IMR-90 (cell line): ENCODE data around the gene ATP6V1F. TPM values are rescaled to one million over a fixed set of nuclear protein-coding genes. Genes with fewer than 3 reads are reported as not detected.

Source experiments
- ATAC-seq: fragments of 200-7000 bp; cut with Tn5 transposase; 2 replicates; pipeline ENCODE4 v1.9.1; 2020; ENCODE audit warnings: low read depth, mild to moderate bottlenecking, moderate library complexity
- BruUV-seq: library from RNA; stranded (reverse); fragments of 400-500 nt; replicated peaks from 2 replicates; lab custom pipeline; 2021; lab: Mats Ljungman, UMichigan
- CTCF ChIA-PET: fragments of 300-600 bp; formaldehyde crosslinking; extraction: SDS; loops from one replicate; lab custom pipeline; 2021; ENCODE audit warnings: antibody characterized with exemption; lab: Yijun Ruan, JAX
- POLR2A ChIA-PET: fragments of 300-600 bp; sonication (Branson Sonifier 250); formaldehyde crosslinking; loops from one replicate; lab custom pipeline; 2022; ENCODE audit warnings: antibody characterized with exemption; ENCODE audit not compliant: unreplicated experiment; lab: Charles Lee
- DNase-seq: peaks from one replicate; pipeline ENCODE4 v3.0.0; 2013
- H2AFZ ChIP-seq: replicated peaks from 2 replicates; pipeline ENCODE3; 2013; ENCODE audit warnings: low read length, mild to moderate bottlenecking; ENCODE audit not compliant: poor library complexity
- H2AK5ac ChIP-seq: 2 replicates; pipeline ENCODE4 v1.6.1; 2013; ENCODE audit warnings: low read depth, low read length, inconsistent platforms
- H2AK9ac ChIP-seq: replicated peaks from 2 replicates; pipeline ENCODE3; 2013; ENCODE audit warnings: mild to moderate bottlenecking, low read depth, low read length, moderate library complexity; ENCODE audit not compliant: poor library complexity
- H2BK120ac ChIP-seq: 2 replicates; pipeline ENCODE4 v1.6.1; 2013; ENCODE audit warnings: low read depth, low read length, inconsistent platforms
- H2BK15ac ChIP-seq: 3 replicates; pipeline ENCODE4 v1.6.1; 2013; ENCODE audit warnings: low read depth, low read length, inconsistent platforms
- H2BK20ac ChIP-seq: 2 replicates; pipeline ENCODE4 v1.6.1; 2013; ENCODE audit warnings: low read depth, mild to moderate bottlenecking, inconsistent platforms, low read length, moderate library complexity
- H2BK5ac ChIP-seq: 2 replicates; pipeline ENCODE4 v1.6.1; 2013; ENCODE audit warnings: mild to moderate bottlenecking, low read depth, low read length, inconsistent platforms; ENCODE audit not compliant: poor library complexity, severe bottlenecking
- H3K14ac ChIP-seq: replicated peaks from 2 replicates; pipeline ENCODE4 v1.6.1; 2013; ENCODE audit warnings: low read depth, low read length, inconsistent platforms
- H3K18ac ChIP-seq: 2 replicates; pipeline ENCODE4 v1.6.1; 2013; ENCODE audit warnings: low read depth, low read length, control low read depth
- H3K23ac ChIP-seq: 2 replicates; pipeline ENCODE4 v1.6.1; 2013; ENCODE audit warnings: low read depth, low read length, inconsistent platforms
- H3K27ac ChIP-seq: 2 replicates; pipeline ENCODE4 v1.5.1; 2013; ENCODE audit warnings: mild to moderate bottlenecking, control low read depth, low read length; ENCODE audit not compliant: insufficient read depth
- H3K27me3 ChIP-seq: 2 replicates; pipeline ENCODE4 v1.6.1; 2013; ENCODE audit warnings: low read length; ENCODE audit not compliant: control insufficient read depth, insufficient read depth
- H3K36me3 ChIP-seq: 2 replicates; pipeline ENCODE4 v1.6.1; 2013; ENCODE audit warnings: low read length, mixed read lengths; ENCODE audit not compliant: control insufficient read depth, insufficient read depth
- H3K4ac ChIP-seq: 2 replicates; pipeline ENCODE4 v1.6.1; 2013; ENCODE audit warnings: low read depth, low read length, inconsistent platforms
- H3K4me1 ChIP-seq: 2 replicates; pipeline ENCODE4 v1.6.1; 2013; ENCODE audit warnings: low read length, mixed read lengths; ENCODE audit not compliant: control insufficient read depth, insufficient read depth
- H3K4me2 ChIP-seq: 2 replicates; pipeline ENCODE4 v1.6.1; 2013; ENCODE audit warnings: low read depth, mild to moderate bottlenecking, control low read depth, low read length, moderate library complexity
- H3K4me3 ChIP-seq: 2 replicates; pipeline ENCODE4 v1.5.1; 2013; ENCODE audit warnings: low read depth, mild to moderate bottlenecking, control low read depth, low read length, moderate library complexity; ENCODE audit not compliant: insufficient read depth
- H3K56ac ChIP-seq: 2 replicates; pipeline ENCODE4 v1.6.1; 2013; ENCODE audit warnings: low read length, inconsistent platforms; ENCODE audit not compliant: insufficient read depth; ENCODE audit errors: extremely low read depth
- H3K79me1 ChIP-seq, 2 experiments: 2 replicates each; pipeline ENCODE4 v1.6.1; 2013; ENCODE audit warnings: low read length in 2 of 2, inconsistent platforms in 1 of 2, low read depth in 1 of 2
- H3K9ac ChIP-seq: 2 replicates; pipeline ENCODE4 v1.6.1; 2013; ENCODE audit warnings: low read depth, low read length, control low read depth
- H3K9me1 ChIP-seq: 2 replicates; pipeline ENCODE4 v1.6.1; 2013; ENCODE audit warnings: low read length, inconsistent platforms; ENCODE audit not compliant: insufficient read depth
- H3K9me3 ChIP-seq: 2 replicates; pipeline ENCODE4 v1.6.1; 2013; ENCODE audit warnings: low read length; ENCODE audit not compliant: control insufficient read depth, insufficient read depth
- H4K20me1 ChIP-seq: 2 replicates; pipeline ENCODE4 v1.6.1; 2013; ENCODE audit warnings: low read length, inconsistent platforms; ENCODE audit not compliant: insufficient read depth
- H4K5ac ChIP-seq: 2 replicates; pipeline ENCODE4 v1.6.1; 2013; ENCODE audit warnings: mild to moderate bottlenecking, low read depth, low read length, control low read depth
- H4K8ac ChIP-seq, 2 experiments: 2 replicates each; pipeline ENCODE4 v1.6.1; 2013; ENCODE audit warnings: low read depth in 2 of 2, low read length in 2 of 2, control low read depth in 1 of 2, inconsistent platforms in 1 of 2
- H4K91ac ChIP-seq: 2 replicates; pipeline ENCODE4 v1.6.1; 2013; ENCODE audit warnings: low read depth, low read length, inconsistent platforms; ENCODE audit not compliant: insufficient read depth
- MAZ ChIP-seq: IDR thresholded peaks from 2 replicates; pipeline ENCODE4 v1.6.1; 2012; ENCODE audit warnings: low read depth, mild to moderate bottlenecking, low read length, improper control_type of control experiment, moderate library complexity, borderline replicate concordance
- NFE2L2 ChIP-seq: fragments of 150-350 bp; IDR thresholded peaks from 2 replicates; pipeline ENCODE4 v1.6.1; 2016; ENCODE audit warnings: low read depth, mild to moderate bottlenecking, low read length
- WGBS, 2 experiments: methylation state at CpG; one replicate each; pipeline versions ENCODE4 v1.1.5 to v1.1.7; 2013; ENCODE audit warnings: missing lambda C conversion rate in 2 of 2; ENCODE audit not compliant: insufficient read length in 1 of 2; ENCODE audit errors: extremely low coverage in 2 of 2; 5-methylcytosine and 5-hydroxymethylcytosine counted together
- dilution Hi-C: fragments of 300-500 bp; cut with HindIII; formaldehyde crosslinking; loops from one replicate; pipeline ENCODE4 v1.14.3; 2018; ENCODE audit warnings: low sequenced_read_pairs; ENCODE audit not compliant: unreplicated experiment
- in situ Hi-C: fragments of 300-500 bp; cut with MboI; formaldehyde crosslinking; loops from 3 replicates; pipeline ENCODE4 v1.14.3; 2019; ENCODE audit warnings: low sequenced_read_pairs, inconsistent platforms, mixed read lengths
- intact Hi-C: fragments of 100-400 bp; cut with micrococcal nuclease; formaldehyde crosslinking; loops from 2 replicates; pipeline ENCODE4 v1.10.0; 2022
- polyA plus RNA-seq, 3 experiments: library from polyadenylated mRNA; depleted of rRNA; stranded (reverse); fragments of >200 nt; gene quantifications; 2 replicates each; pipeline ENCODE4 v1.2.3, GENCODE V29; 2012; ENCODE audit warnings: low replicate concordance in 1 of 3
- total RNA-seq: library from RNA; depleted of rRNA; stranded (reverse); fragments of >200 nt; gene quantifications from 2 replicates; pipeline ENCODE4 v1.2.3, GENCODE V29; 2012

ATP6V1F gene
- total and polyA plus RNA-seq, 2 of the 4 experiments (the other 2 are of a cell fraction) = 104 to 321 TPM

- Histone ChIP-seq H3K4me3 (no peak overlapping the region), H3K4ac (no peak overlapping the region), H3K27ac (no peak overlapping the region), H3K56ac (no peak overlapping the region), H3K14ac (no peak overlapping the region), H4K91ac (no peak overlapping the region), H2BK20ac (no peak overlapping the region), H3K23ac (no peak overlapping the region), H2BK15ac (no peak overlapping the region), H2AK9ac (no peak overlapping the region), H4K20me1 (peaks cover 31% of the 10 kb centered on the region), H3K4me1 (peaks cover 2% of the 10 kb centered on the region), H3K9me3 (no peaks in the 10 kb centered on the region), H3K9me1 (no peaks in the 10 kb centered on the region), H2BK5ac (no peak overlapping the region), H3K79me1 (peaks cover 10 to 13% of the 10 kb centered on the region in 2 experiments), H3K27me3 (peaks cover 25% of the 10 kb centered on the region), H3K18ac (no peak overlapping the region), H2AK5ac (no peak overlapping the region), H3K9ac (no peak overlapping the region), H2BK120ac (no peak overlapping the region), H3K36me3 (peaks cover 16% of the 10 kb centered on the region), H4K8ac (no peak overlapping the region), H3K4me2 (no peak overlapping the region), H4K5ac (no peak overlapping the region), H2AFZ (peak overlapping the region; percentile 40)
- dilution Hi-C loops (no loop called here), in situ Hi-C loops (no loop called here), intact Hi-C loops (no loop called here)
- ChIA-PET CTCF (no interaction called here), POLR2A (interaction anchor here (0.6 kb wide), 1 partner anchor 257 kb away, joined by 4 read pairs; no protein-coding TSS in a partner anchor)
- WGBS, 2 experiments = 60% methylated on average over 3 of the region's 11 CpGs; no CpG with 5 or more reads in 1 of the 2 experiments
- BruUV-seq = no TSS peak
- TF ChIP-seq MAZ (0 out of 2 replicates have a peak, but pooled peaks have one; percentile 14), NFE2L2 (no peak)
- DNase-seq (peak; percentile 51), ATAC-seq (no peak)
Observed at GRCh38 chr7:128867842-128868623, 5.4 kb downstream of the ATP6V1F start.
